Measurements from ENCODE around the gene KCTD1. TPM values are rescaled to one million over a fixed set of nuclear protein-coding genes. Genes with fewer than 3 reads are reported as not detected.

The KCTD1 gene
- total RNA-seq: 24.2 and 40.2 TPM in 2 replicates

DNA sequence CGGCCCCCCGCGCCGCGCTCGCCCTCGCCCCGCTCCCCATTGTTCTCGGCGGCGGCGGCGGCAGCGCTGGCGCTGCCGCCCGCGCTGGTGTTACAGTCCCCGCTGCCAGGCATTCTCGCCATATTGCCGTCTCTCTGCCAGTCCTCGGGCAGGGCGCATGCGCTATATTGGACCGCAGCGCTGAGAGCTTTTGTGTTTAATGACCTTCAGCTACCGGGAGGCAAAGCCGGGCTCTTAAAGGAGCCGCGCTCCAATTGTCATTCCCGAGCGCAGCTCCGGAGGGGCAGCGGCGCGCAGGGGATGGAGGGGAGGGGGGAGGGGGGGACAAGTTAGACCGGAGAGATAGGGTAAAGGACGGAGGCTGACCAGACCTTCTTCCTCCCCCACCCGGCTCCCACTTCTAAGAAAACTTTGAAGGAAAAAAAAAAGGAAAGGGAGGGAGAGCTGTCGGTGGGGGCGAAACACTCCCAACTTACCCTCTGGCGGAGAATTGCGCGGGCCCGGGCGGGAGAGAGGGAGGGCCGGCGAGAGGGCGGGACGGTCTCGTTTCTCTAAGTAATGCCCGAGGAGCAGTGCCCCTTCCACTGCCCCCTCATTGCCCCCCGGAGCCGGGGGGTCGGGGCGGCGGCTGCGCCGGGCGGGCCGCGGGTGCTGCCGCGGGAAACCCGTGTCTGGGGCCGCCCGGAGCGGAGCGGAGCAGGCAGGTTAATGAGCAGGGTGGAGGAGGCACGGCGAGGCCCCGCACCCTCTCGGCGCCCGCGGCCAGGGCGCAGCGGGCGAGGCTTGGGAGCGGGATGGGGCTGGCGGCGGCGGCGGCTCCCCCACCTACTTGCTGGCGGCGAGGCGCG, at the start of gene KCTD1:
KCTD1 (minus strand) TSS at position 139 of the 848 bp plus-strand sequence; CDS start at position 122, 17 bp downstream.
- H3K4me3 ChIP-seq (ENCODE audit: low read depth, low read length): peak within 1 kb of the TSS; percentile 70
- no peak for TF ChIP-seq CTCF (conservative IDR thresholded peaks at IDR 0.05; ENCODE audit: low read depth, low read length)
- DNase-seq (ENCODE audit: low read depth): no peak

GRCh38 chr18:26593365-26594320, 45.3 kb upstream of the KCTD1 start:
- no peak overlapping the region for H3K4me3 ChIP-seq (ENCODE audit: low read depth, low read length)
- no peak for DNase-seq (ENCODE audit: low read depth)
- no peak for TF ChIP-seq CTCF (conservative IDR thresholded peaks at IDR 0.05; ENCODE audit: low read depth, low read length)

- no peak for TF ChIP-seq CTCF (conservative IDR thresholded peaks at IDR 0.05; ENCODE audit: low read depth, low read length)
- no peak overlapping the region for H3K4me3 ChIP-seq (ENCODE audit: low read depth, low read length)
- DNase-seq (ENCODE audit: low read depth): no peak
Measured at GRCh38 chr18:26584745-26585144, 36.4 kb upstream of the KCTD1 start.

GRCh38 chr18:26579941-26580618, 31.7 kb upstream of the KCTD1 start:
- no peak for TF ChIP-seq CTCF (conservative IDR thresholded peaks at IDR 0.05; ENCODE audit: low read depth, low read length)
- H3K4me3 ChIP-seq (ENCODE audit: low read depth, low read length): no peak overlapping the region
- DNase-seq (ENCODE audit: low read depth): no peak

GRCh38 chr18:26575865-26576217, 27.5 kb upstream of the KCTD1 start:
- no peak for DNase-seq (ENCODE audit: low read depth)
- H3K4me3 ChIP-seq (ENCODE audit: low read depth, low read length): peak overlapping the region; percentile 57
- TF ChIP-seq CTCF (conservative IDR thresholded peaks at IDR 0.05; ENCODE audit: low read depth, low read length): no peak

- peak overlapping the region; percentile 57 for H3K4me3 ChIP-seq (ENCODE audit: low read depth, low read length)
- no peak for DNase-seq (ENCODE audit: low read depth)
- no peak for TF ChIP-seq CTCF (conservative IDR thresholded peaks at IDR 0.05; ENCODE audit: low read depth, low read length)
Measured at GRCh38 chr18:26574958-26575864, 26.9 kb upstream of the KCTD1 start.
